H1 (cell line): ENCODE measurements around the gene LRRC56. TPM values are rescaled to one million over a fixed set of nuclear protein-coding genes. Genes with fewer than 3 reads are reported as not detected.

ENCODE experiments used
- CTCF ChIA-PET: fragments of 300-600 bp; sonication (Branson Sonifier 250); formaldehyde crosslinking; loops from one replicate; lab custom pipeline; 2021; ENCODE audit not compliant: partially characterized antibody; lab: Charles Lee
- POLR2A ChIA-PET: fragments of 300-600 bp; sonication (Branson Sonifier 250); formaldehyde crosslinking; loops from one replicate; lab custom pipeline; 2021; ENCODE audit warnings: inconsistent platforms; ENCODE audit not compliant: partially characterized antibody; lab: Charles Lee
- DNase-seq, 2 experiments: peaks; one replicate each; pipeline versions ENCODE4 v3.0.0 to v3.0.0-alpha.2; 2010 to 2022; ENCODE audit warnings: low spot score in 2 of 2, low read depth in 1 of 2, mixed read lengths in 1 of 2
- FAIRE-seq: peaks from 2 replicates; lab custom pipeline; 2011; peaks lifted over from hg19 to GRCh38; lab: Jason Lieb, UNC
- H2AFZ ChIP-seq: 2 replicates; pipeline ENCODE4 v1.8.1; 2012; ENCODE audit warnings: low read length, inconsistent platforms
- H2AK5ac ChIP-seq: 2 replicates; pipeline ENCODE4 v1.6.1; 2013; ENCODE audit warnings: low read depth, low read length
- H2BK120ac ChIP-seq: replicated peaks from 2 replicates; pipeline ENCODE3; 2013; ENCODE audit warnings: low read depth, low read length, inconsistent platforms
- H2BK12ac ChIP-seq: 2 replicates; pipeline ENCODE4 v1.6.1; 2013; ENCODE audit warnings: low read depth, low read length
- H2BK15ac ChIP-seq: 2 replicates; pipeline ENCODE4 v1.6.1; 2013; ENCODE audit warnings: low read length
- H2BK20ac ChIP-seq: 2 replicates; pipeline ENCODE4 v1.6.1; 2013; ENCODE audit warnings: low read length
- H2BK5ac ChIP-seq: 2 replicates; pipeline ENCODE4 v1.6.1; 2013; ENCODE audit warnings: low read depth, low read length
- H3K14ac ChIP-seq: 2 replicates; pipeline ENCODE4 v1.6.1; 2013; ENCODE audit warnings: inconsistent platforms; ENCODE audit not compliant: insufficient read length
- H3K18ac ChIP-seq: 2 replicates; pipeline ENCODE4 v1.6.1; 2013; ENCODE audit warnings: low read length; ENCODE audit errors: extremely low read depth
- H3K23ac ChIP-seq: 2 replicates; pipeline ENCODE4 v1.6.1; 2013; ENCODE audit warnings: inconsistent platforms; ENCODE audit not compliant: insufficient read length
- H3K23me2 ChIP-seq: 2 replicates; pipeline ENCODE4 v1.6.1; 2013; ENCODE audit warnings: low read depth, low read length
- H3K27ac ChIP-seq: 2 replicates; pipeline ENCODE4 v1.6.1; 2011; ENCODE audit warnings: low read depth, low read length, inconsistent platforms
- H3K27me3 ChIP-seq, 4 experiments: replicated peaks in 1 of 4; 1 replicate in 1 of 4; 2 replicates in 3 of 4; pipeline versions ENCODE4 v1.6.1 to v1.8.1; 2011 to 2013; ENCODE audit warnings: low read length in 3 of 4, mild to moderate bottlenecking in 3 of 4, inconsistent platforms in 2 of 4, mixed read lengths in 2 of 4, moderate library complexity in 1 of 4; ENCODE audit not compliant: control insufficient read depth in 3 of 4, insufficient read depth in 3 of 4; ENCODE audit errors: extremely low read depth in 1 of 4
- H3K36me3 ChIP-seq, 4 experiments: 2 replicates each; pipeline versions ENCODE4 v1.6.1 to v1.8.1; 2011 to 2013; ENCODE audit warnings: mild to moderate bottlenecking in 4 of 4, low read length in 3 of 4, moderate library complexity in 2 of 4, control low read depth in 1 of 4, inconsistent platforms in 1 of 4; ENCODE audit not compliant: insufficient read depth in 4 of 4, control insufficient read depth in 2 of 4
- H3K4ac ChIP-seq: replicated peaks from 2 replicates; pipeline ENCODE3; 2013; ENCODE audit warnings: low read length, low read depth, mixed read lengths, inconsistent platforms; ENCODE audit not compliant: insufficient read length
- H3K4me1 ChIP-seq, 4 experiments: replicated peaks in 1 of 4; 1 replicate in 1 of 4; 2 replicates in 3 of 4; pipeline versions ENCODE4 v1.6.1 to v1.8.1; 2011 to 2013; ENCODE audit warnings: low read length in 3 of 4, inconsistent platforms in 2 of 4, mixed read lengths in 1 of 4; ENCODE audit not compliant: insufficient read depth in 4 of 4, control insufficient read depth in 3 of 4
- H3K4me2 ChIP-seq, 2 experiments: 2 replicates each; pipeline versions ENCODE4 v1.6.1 to v1.8.1; 2011 to 2013; ENCODE audit warnings: low read depth in 2 of 2, low read length in 2 of 2, control low read depth in 1 of 2, inconsistent platforms in 1 of 2, mild to moderate bottlenecking in 1 of 2; ENCODE audit not compliant: insufficient read depth in 1 of 2
- H3K4me3 ChIP-seq, 4 experiments: fragments of 200-600, 300-600 bp in 1 of 4; sonication (generic), shearing (Covaris generic), sonication (Bioruptor Twin) in 1 of 4; 2 replicates each; pipeline versions ENCODE4 v1.5.1 to v1.8.1; 2011 to 2016; ENCODE audit warnings: low read length in 4 of 4, low read depth in 3 of 4, control low read depth in 2 of 4, inconsistent platforms in 2 of 4, mild to moderate bottlenecking in 2 of 4, mixed read lengths in 1 of 4, moderate library complexity in 1 of 4; ENCODE audit not compliant: insufficient read depth in 2 of 4; ENCODE audit errors: extremely low read depth in 1 of 4
- H3K56ac ChIP-seq: replicated peaks from 2 replicates; pipeline ENCODE3; 2013; ENCODE audit warnings: low read depth, mild to moderate bottlenecking, mixed read lengths, low read length, inconsistent platforms; ENCODE audit not compliant: insufficient read length
- H3K79me1 ChIP-seq: 2 replicates; pipeline ENCODE4 v1.6.1; 2013; ENCODE audit warnings: low read depth, low read length, control low read depth
- H3K79me2 ChIP-seq, 2 experiments: 2 replicates each; pipeline versions ENCODE4 v1.6.1 to v1.8.1; 2012 to 2013; ENCODE audit warnings: low read length in 2 of 2, mild to moderate bottlenecking in 2 of 2, inconsistent platforms in 1 of 2; ENCODE audit not compliant: insufficient read depth in 2 of 2, control insufficient read depth in 1 of 2
- H3K9ac ChIP-seq, 4 experiments: replicated peaks in 1 of 4; 1 replicate in 1 of 4; 2 replicates in 3 of 4; pipeline versions ENCODE4 v1.6.1 to v1.8.1; 2011 to 2013; ENCODE audit warnings: low read depth in 3 of 4, low read length in 3 of 4, control low read depth in 2 of 4, mild to moderate bottlenecking in 2 of 4, moderate library complexity in 2 of 4, inconsistent platforms in 1 of 4; ENCODE audit errors: extremely low read depth in 1 of 4
- H3K9me3 ChIP-seq, 2 experiments: 2 replicates each; pipeline versions ENCODE4 v1.6.1 to v1.8.1; 2012 to 2013; ENCODE audit warnings: mild to moderate bottlenecking in 2 of 2, moderate library complexity in 2 of 2, control low read depth in 1 of 2, inconsistent platforms in 1 of 2, low read depth in 1 of 2, low read length in 1 of 2, mixed read lengths in 1 of 2; ENCODE audit not compliant: insufficient read depth in 2 of 2
- H4K20me1 ChIP-seq, 2 experiments: replicated peaks in 1 of 2; 2 replicates each; pipeline versions ENCODE3 to v1.8.1; 2011 to 2013; ENCODE audit warnings: inconsistent platforms in 2 of 2, low read length in 2 of 2, mild to moderate bottlenecking in 1 of 2; ENCODE audit not compliant: insufficient read depth in 2 of 2, control insufficient read depth in 1 of 2
- H4K5ac ChIP-seq: 2 replicates; pipeline ENCODE4 v1.6.1; 2013; ENCODE audit warnings: low read length, low read depth, mixed read lengths, inconsistent platforms; ENCODE audit not compliant: insufficient read length
- H4K8ac ChIP-seq: 2 replicates; pipeline ENCODE4 v1.8.0; 2013; ENCODE audit warnings: mild to moderate bottlenecking, moderate library complexity, low read length, inconsistent platforms; ENCODE audit not compliant: insufficient read depth; ENCODE audit errors: extremely low read depth
- H4K91ac ChIP-seq: replicated peaks from 2 replicates; pipeline ENCODE3; 2013; ENCODE audit warnings: low read length, mixed read lengths, inconsistent platforms; ENCODE audit not compliant: insufficient read length
- ATF2 ChIP-seq: IDR thresholded peaks from 2 replicates; pipeline ENCODE4 v1.6.1; 2012; ENCODE audit warnings: low read length, inconsistent platforms
- WGBS, 2 experiments: shearing (Covaris generic) in 1 of 2; methylation state at CpG; one replicate each; pipeline versions ENCODE4 v1.1.6 to v1.1.7; 2013 to 2015; ENCODE audit warnings: low lambda C conversion rate in 2 of 2, mixed read lengths in 2 of 2, inconsistent platforms in 1 of 2, low coverage in 1 of 2, missing lambda C conversion rate in 1 of 2; ENCODE audit not compliant: insufficient replicate concordance in 2 of 2, insufficient coverage in 1 of 2, insufficient read length in 1 of 2; ENCODE audit errors: extremely low coverage in 1 of 2, missing lambda C conversion rate in 1 of 2; 5-methylcytosine and 5-hydroxymethylcytosine counted together
- polyA plus RNA-seq, 7 experiments: library from polyadenylated mRNA; depleted of rRNA in 3 of 7; stranded (reverse) in 5 of 7; unstranded in 2 of 7; fragments of >200 nt in 5 of 7; fragments of 200-250 nt in 2 of 7; gene quantifications; 1 replicate in 5 of 7; 2 replicates in 1 of 7; 4 replicates in 1 of 7; pipeline versions ENCODE4 v1.2.1 to v1.2.3, GENCODE V29; 2011 to 2013; ENCODE audit warnings: missing spikeins in 2 of 7, mixed read lengths in 2 of 7
- total RNA-seq: library from RNA; stranded (reverse); fragmentation: NEBNext Ultra II Directional; extraction: Animal tissue kit (Norgen Biotek cat#: 25700); gene quantifications from 2 replicates; pipeline ENCODE4 v1.2.1, GENCODE V29; 2021

Gene LRRC56
- total and polyA plus RNA-seq, 2 of the 8 experiments (the other 6 are each of a cell fraction or from before 2014, with no cell fraction given): 0.94 to 1.9 TPM

DNA sequence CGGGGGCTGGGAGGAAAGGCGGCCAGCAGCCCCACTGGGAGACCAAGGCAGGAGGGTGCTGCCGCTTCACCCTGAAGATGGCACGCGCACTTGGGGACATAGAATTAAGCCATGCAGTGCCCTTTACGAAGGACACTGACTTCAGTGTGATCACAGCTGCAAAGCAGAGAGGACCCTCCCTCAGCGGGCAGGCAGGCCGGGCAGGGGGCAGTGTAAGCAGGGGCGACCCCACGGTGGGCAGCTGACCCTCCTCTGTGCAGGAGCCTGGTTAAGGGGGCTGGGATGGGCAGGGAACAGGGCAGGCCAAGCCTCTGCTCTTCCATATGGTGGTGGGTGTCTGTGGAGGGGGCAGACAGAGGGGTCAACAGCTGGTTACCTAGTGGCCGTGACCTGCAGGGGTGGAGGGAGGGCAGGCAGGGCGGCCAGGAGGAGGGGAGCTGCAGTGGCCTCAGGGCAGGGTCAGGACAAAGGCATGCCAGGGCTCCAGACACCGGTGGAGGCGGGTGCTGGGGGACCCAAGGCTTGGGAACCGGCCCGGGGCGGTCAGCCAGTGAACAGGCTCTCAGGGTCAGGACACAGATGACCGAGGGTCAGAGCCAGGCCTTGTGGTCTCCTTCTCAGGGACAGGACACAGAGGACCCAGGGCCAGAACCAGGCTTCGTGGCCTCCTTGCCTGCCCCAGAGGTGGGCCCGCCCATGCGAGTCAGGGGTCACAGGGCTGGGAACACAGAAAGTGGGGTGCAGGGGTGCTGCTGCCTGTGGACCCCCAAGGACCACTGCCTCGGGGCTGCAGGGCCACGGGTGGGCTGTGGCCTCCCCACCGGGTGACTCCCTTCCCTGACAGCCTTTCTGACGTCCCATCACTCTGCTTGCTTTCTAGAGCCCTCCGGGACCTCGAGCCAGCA lies 16.0 kb downstream of the LRRC56 start:
- Histone ChIP-seq H3K14ac (no peak overlapping the region), H2AK5ac (no peak overlapping the region), H3K4me3 (no peak overlapping the region), H4K20me1 (no peaks in the 10 kb centered on the region), H3K27me3 (peaks cover 13 to 29% (median 25%) of the 10 kb centered on the region in 4 experiments), H3K23ac (no peak overlapping the region), H3K56ac (no peak overlapping the region), H3K4me2 (no peak overlapping the region), H3K18ac (no peak overlapping the region), H2BK15ac (0 out of 2 replicates have a peak overlapping the region, but pooled peaks have one; percentile 61), H4K5ac (no peak overlapping the region), H3K36me3 (no peaks in the 10 kb centered on the region), H3K4me1 (peaks cover 0 to 21% (median 5%) of the 10 kb centered on the region in 4 experiments; a peak in 4 of 7 replicates), H2AFZ (no peak overlapping the region), H3K79me1 (no peaks in the 10 kb centered on the region), H4K91ac (no peak overlapping the region), H3K9ac (no peak overlapping the region), H2BK20ac (no peak overlapping the region), H3K4ac (no peak overlapping the region), H2BK5ac (no peak overlapping the region), H3K9me3 (no peaks in the 10 kb centered on the region), H3K23me2 (peaks cover 8% of the 10 kb centered on the region; the same call in 1 of the 2 replicates), H3K27ac (no peak overlapping the region), H4K8ac (peak overlapping the region; percentile 57; the same call in 1 of the 2 replicates), H3K79me2 (no peaks in the 10 kb centered on the region), H2BK12ac (peak overlapping the region; percentile 17; the same call in 1 of the 2 replicates), H2BK120ac (no peak overlapping the region)
- no peak for DNase-seq
- no peak for FAIRE-seq
- ChIA-PET CTCF (interaction anchor here (1.5 to 2.5 kb wide), 5 partner anchors 15 to 85 kb away, joined by 4 to 10 read pairs (median 4); no protein-coding TSS in a partner anchor), POLR2A (interaction anchor here (0.8 to 1.7 kb wide), 3 partner anchors 88 to 256 kb away, joined by 3 read pairs; no protein-coding TSS in a partner anchor)
- 84% methylated on average over 21 of the region's 27 CpGs; no CpG with 5 or more reads in 1 of the 2 experiments for WGBS, 2 experiments
- no peak for TF ChIP-seq ATF2
